CD4-positive, alpha-beta T cell (primary cell): Measurements from ENCODE around the gene EGFL7. TPM values are rescaled to one million over a fixed set of nuclear protein-coding genes. Genes with fewer than 3 reads are reported as not detected.

Experiments used
- ATAC-seq: fragments of 200-7000 bp; cut with Tn5 transposase; one replicate; pipeline ENCODE4 v1.10.0; 2022; ENCODE audit warnings: mild to moderate bottlenecking; ENCODE audit not compliant: poor library complexity
- CTCF ChIA-PET: fragments of 350-600 bp; sonication (Branson Sonifier 250); formaldehyde crosslinking; loops from one replicate; lab custom pipeline; 2021; ENCODE audit warnings: antibody characterized with exemption, inconsistent platforms; lab: Charles Lee
- POLR2A ChIA-PET: fragments of 350-600 bp; sonication (Branson Sonifier 250); formaldehyde crosslinking; loops from one replicate; lab custom pipeline; 2021; ENCODE audit warnings: antibody characterized with exemption, inconsistent platforms; lab: Charles Lee
- DNase-seq, 14 experiments: peaks; one replicate each; pipeline ENCODE4 v3.0.0-alpha.2; 2013 to 2020; ENCODE audit warnings: mixed read lengths in 2 of 14
- H3K27ac ChIP-seq, 2 donors: one replicate each; pipeline versions ENCODE4 v1.5.1 to v1.7.0; 2013; ENCODE audit warnings: low read length in 2 of 2, low read depth in 1 of 2, mild to moderate bottlenecking in 1 of 2
- H3K27me3 ChIP-seq, 2 experiments: 1 replicate in 1 of 2; 2 replicates in 1 of 2; pipeline versions ENCODE4 v1.6.1 to v1.7.0; 2013; ENCODE audit warnings: low read length in 2 of 2, control low read depth in 1 of 2, mild to moderate bottlenecking in 1 of 2, moderate library complexity in 1 of 2; ENCODE audit not compliant: insufficient read depth in 2 of 2, control insufficient read depth in 1 of 2
- H3K36me3 ChIP-seq: one replicate; pipeline ENCODE4 v1.6.1; 2013; ENCODE audit warnings: low read length, control low read depth; ENCODE audit not compliant: insufficient read depth
- H3K4me1 ChIP-seq: one replicate; pipeline ENCODE4 v1.6.1; 2013; ENCODE audit warnings: low read length, control low read depth; ENCODE audit not compliant: insufficient read depth
- H3K4me3 ChIP-seq: one replicate; pipeline ENCODE4 v1.5.1; 2013; ENCODE audit warnings: mild to moderate bottlenecking, low read length, moderate library complexity
- H3K9me3 ChIP-seq, 2 experiments: 1 replicate in 1 of 2; 2 replicates in 1 of 2; pipeline versions ENCODE4 v1.6.1 to v1.7.0; 2013; ENCODE audit warnings: low read length in 2 of 2, mild to moderate bottlenecking in 2 of 2, control low read depth in 1 of 2, moderate library complexity in 1 of 2; ENCODE audit not compliant: control insufficient read depth in 1 of 2, insufficient read depth in 1 of 2
- H3K27ac Mint-ChIP-seq: one replicate; pipeline ENCODE4 v1.8.0; 2020; ENCODE audit warnings: mixed read lengths
- H3K27me3 Mint-ChIP-seq: one replicate; pipeline ENCODE4 v1.8.0; 2021; ENCODE audit warnings: mixed read lengths
- H3K36me3 Mint-ChIP-seq: one replicate; pipeline ENCODE4 v1.8.0; 2021; ENCODE audit warnings: low read depth, mixed read lengths
- H3K4me1 Mint-ChIP-seq: one replicate; pipeline ENCODE4 v1.8.0; 2021; ENCODE audit warnings: low read depth, mixed read lengths
- H3K4me3 Mint-ChIP-seq: one replicate; pipeline ENCODE4 v1.8.0; 2020; ENCODE audit warnings: mild to moderate bottlenecking, mixed read lengths
- H3K9me3 Mint-ChIP-seq: one replicate; pipeline ENCODE4 v1.8.0; 2020; ENCODE audit warnings: mixed read lengths
- CTCF ChIP-seq: fragments of 200-600 bp; IDR thresholded peaks from one replicate; pipeline ENCODE4 v1.8.0; 2022; ENCODE audit warnings: antibody characterized with exemption, mild to moderate bottlenecking
- intact Hi-C, 2 experiments: fragments of 100-400 bp; cut with DNase I in 1 of 2; cut with micrococcal nuclease in 1 of 2; formaldehyde crosslinking; loops; one replicate each; pipeline versions ENCODE4 v1.15.1 to v1.9.0; 2023 to 2025; cut with DNase I, micrococcal nuclease
- total RNA-seq, 174 experiments: library from RNA in 2 of 174; stranded (reverse) in 2 of 174; gene quantifications; one replicate each; pipeline ENCODE4 v1.2.3 and lab custom pipeline; 2021 to 2026

EGFL7 gene
- total RNA-seq, 2 experiments from 2014 or later, result not detected

DNA sequence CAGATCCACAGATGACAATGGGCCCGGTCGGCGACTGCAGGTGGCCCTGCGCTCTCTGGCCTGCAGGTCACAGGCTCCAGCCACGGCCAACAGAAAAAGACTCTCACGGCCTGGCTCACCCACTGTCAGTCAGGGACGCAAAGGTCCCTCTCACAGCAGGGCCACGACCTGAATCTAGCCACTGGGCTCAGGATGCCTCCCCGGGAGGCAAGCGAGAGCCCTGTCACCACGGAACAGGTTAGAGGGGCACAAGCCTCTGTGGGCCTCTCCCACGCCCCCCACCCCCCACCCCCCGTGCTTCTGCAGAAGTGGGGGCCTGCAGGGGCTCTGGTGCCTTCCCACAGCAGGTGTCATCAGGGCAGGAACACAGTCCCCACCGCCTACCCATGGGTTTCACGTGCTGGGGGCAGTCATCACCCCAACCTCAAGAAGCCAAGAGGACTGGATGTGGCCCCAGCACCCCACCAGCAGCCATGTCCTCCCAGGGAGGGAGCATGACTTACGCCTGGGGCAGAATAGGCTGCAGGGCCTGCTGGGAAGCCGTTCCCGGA, 17.3 kb upstream of the EGFL7 start:
- no peak for ATAC-seq
- H3K4me3 Mint-ChIP-seq, result no peak overlapping the region
- Histone ChIP-seq H3K27ac (no peak overlapping the region), H3K27me3 (peaks cover 41 to 47% of the 10 kb centered on the region in 2 experiments), H3K4me3 (no peak overlapping the region), H3K36me3 (no peaks in the 10 kb centered on the region), H3K9me3 (peaks cover 0 to 41% of the 10 kb centered on the region in 2 experiments), H3K4me1 (peaks cover 20% of the 10 kb centered on the region)
- no peaks in the 10 kb centered on the region for H3K9me3 Mint-ChIP-seq
- ChIA-PET POLR2A (no interaction called here), CTCF (interaction anchor here (1.3 to 2.0 kb wide), 3 partner anchors 14 to 161 kb away, joined by 5 to 8 read pairs (median 6); no protein-coding TSS in a partner anchor)
- H3K4me1 Mint-ChIP-seq, result peaks cover 4% of the 10 kb centered on the region
- DNase-seq, result peak in 1 of 14 experiments; percentile 26
- no peaks in the 10 kb centered on the region for H3K36me3 Mint-ChIP-seq
- H3K27me3 Mint-ChIP-seq, result peaks cover 26% of the 10 kb centered on the region
- intact Hi-C loops, result no loop called here
- no peak overlapping the region for H3K27ac Mint-ChIP-seq
- TF ChIP-seq CTCF, result no peak

- intact Hi-C loops, result no loop called here
- H3K36me3 ChIP-seq, result no peaks in the 10 kb centered on the region
- peaks cover 20% of the 10 kb centered on the region for H3K4me1 ChIP-seq
- no peak for ATAC-seq
- peaks cover 4% of the 10 kb centered on the region for H3K4me1 Mint-ChIP-seq
- no peaks in the 10 kb centered on the region for H3K36me3 Mint-ChIP-seq
- peaks cover 0 to 41% of the 10 kb centered on the region in 2 experiments for H3K9me3 ChIP-seq
- ChIA-PET CTCF (no interaction called here), POLR2A (no interaction called here)
- no peak overlapping the region for H3K4me3 ChIP-seq
- H3K27ac ChIP-seq, result no peak overlapping the region
- no peak overlapping the region for H3K4me3 Mint-ChIP-seq
- H3K9me3 Mint-ChIP-seq, result no peaks in the 10 kb centered on the region
- H3K27ac Mint-ChIP-seq, result no peak overlapping the region
- TF ChIP-seq CTCF, result no peak
- peaks cover 31% of the 10 kb centered on the region for H3K27me3 Mint-ChIP-seq
- peak in 1 of 14 experiments; percentile 28 for DNase-seq
- H3K27me3 ChIP-seq, result peaks cover 41 to 47% of the 10 kb centered on the region in 2 experiments
These were observed 16.6 kb upstream of the EGFL7 start for GRCh38 chr9:136645903-136646754.

GRCh38 chr9:136646827-136647711, 15.6 kb upstream of the EGFL7 start:
- no peaks in the 10 kb centered on the region for H3K36me3 Mint-ChIP-seq
- H3K4me3 ChIP-seq, result no peak overlapping the region
- H3K27ac ChIP-seq, result no peak overlapping the region
- peaks cover 31% of the 10 kb centered on the region for H3K27me3 Mint-ChIP-seq
- ChIA-PET CTCF (interaction anchor here (1.2 kb wide), 1 partner anchor 15 kb away, joined by 4 read pairs; no protein-coding TSS in a partner anchor), POLR2A (no interaction called here)
- H3K9me3 Mint-ChIP-seq, result no peaks in the 10 kb centered on the region
- H3K4me3 Mint-ChIP-seq, result no peak overlapping the region
- no peak overlapping the region for H3K27ac Mint-ChIP-seq
- H3K9me3 ChIP-seq, result peaks cover 0 to 39% of the 10 kb centered on the region in 2 experiments
- DNase-seq (no peak), ATAC-seq (no peak)
- TF ChIP-seq CTCF, result no peak
- H3K36me3 ChIP-seq, result no peaks in the 10 kb centered on the region
- H3K27me3 ChIP-seq, result peaks cover 41 to 47% of the 10 kb centered on the region in 2 experiments
- intact Hi-C loops, result no loop called here
- H3K4me1 ChIP-seq, result peaks cover 20% of the 10 kb centered on the region
- peaks cover 4% of the 10 kb centered on the region for H3K4me1 Mint-ChIP-seq
